ENCODE results near the gene PHF10. TPM values are rescaled to one million over a fixed set of nuclear protein-coding genes. Genes with fewer than 3 reads are reported as not detected.
"Not testable (repeated sequence)": the region's sequence is repeated elsewhere in the genome, so short reads cannot be mapped to it uniquely, and the experiment has no call there.

Gene PHF10
- 17.5 and 23.8 TPM in 2 replicates for total RNA-seq

- DNase-seq (ENCODE audit: low read depth in 2 of 2): peak; percentile 16 to 76
These were observed at the start of gene PHF10 for GRCh38 chr6:169724494-169725124. Gene PHF10 (minus strand): TSS chr6:169724500. CDS start chr6:169723931, 569 bp downstream.

GRCh38 chr6:169766921-169767736, 42.8 kb upstream of the PHF10 start:
- DNase-seq (ENCODE audit: low read depth in 2 of 2): no peak

DNA sequence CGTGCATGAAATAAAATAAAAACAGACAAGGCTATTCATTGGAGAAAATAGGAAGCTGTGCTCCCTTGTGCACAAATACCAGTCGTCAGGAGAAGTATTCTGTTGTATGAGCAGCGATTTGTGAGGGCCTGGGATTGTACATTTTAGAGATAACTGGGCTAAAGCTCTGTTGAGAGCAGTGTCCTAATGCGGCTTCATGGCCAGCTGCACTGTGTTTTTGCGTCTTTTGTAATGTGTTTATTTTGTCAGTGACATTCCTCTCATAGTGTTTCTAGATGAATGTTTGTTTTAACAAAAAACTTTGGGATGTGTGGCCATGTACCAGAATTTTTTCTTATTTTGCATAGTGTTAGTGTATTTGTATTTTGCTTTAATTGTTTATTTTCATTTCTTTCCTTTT, 41.9 kb upstream of the PHF10 start:
- DNase-seq (ENCODE audit: low read depth in 2 of 2): no peak

DNA sequence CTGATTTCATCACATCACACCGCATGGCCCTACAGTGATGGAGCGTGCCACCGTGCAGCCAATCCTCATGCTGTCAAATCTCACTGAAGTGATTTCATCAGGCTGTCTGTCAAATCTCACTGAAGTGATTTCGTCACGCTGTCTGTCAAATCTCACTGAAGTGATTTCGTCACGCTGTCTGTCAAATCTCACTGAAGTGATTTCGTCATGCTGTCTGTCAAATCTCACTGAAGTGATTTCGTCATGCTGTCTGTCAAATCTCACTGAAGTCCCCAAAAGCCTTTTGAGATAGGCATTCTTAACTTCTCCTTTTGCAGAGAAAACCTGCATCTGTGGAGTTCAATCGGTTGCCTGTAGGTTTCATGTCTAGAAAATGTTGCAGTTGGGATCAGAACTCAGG, 41.5 kb upstream of the PHF10 start:
- not testable (repeated sequence) for DNase-seq (ENCODE audit: low read depth in 2 of 2)

DNA sequence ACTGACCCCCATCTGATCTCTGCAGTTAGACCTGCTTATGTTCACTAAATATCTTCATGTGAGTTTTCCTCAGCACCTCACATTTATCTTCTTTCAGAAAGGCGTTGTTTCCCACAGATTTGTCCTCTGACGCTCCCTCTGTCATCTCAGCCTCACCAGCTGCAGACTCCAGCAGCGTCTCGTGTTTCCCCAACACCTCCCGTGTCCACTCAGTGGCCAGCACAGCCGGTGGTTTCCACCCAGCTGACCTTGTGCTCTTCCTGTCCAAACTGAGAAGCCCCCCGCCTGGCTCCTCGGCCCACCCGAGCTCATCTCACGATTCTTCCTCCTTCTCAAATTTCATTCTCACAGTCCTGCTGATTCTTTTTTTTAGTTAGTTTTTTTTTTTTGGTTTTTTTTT, 39.6 kb upstream of the PHF10 start:
- no peak for DNase-seq (ENCODE audit: low read depth in 2 of 2)

DNA sequence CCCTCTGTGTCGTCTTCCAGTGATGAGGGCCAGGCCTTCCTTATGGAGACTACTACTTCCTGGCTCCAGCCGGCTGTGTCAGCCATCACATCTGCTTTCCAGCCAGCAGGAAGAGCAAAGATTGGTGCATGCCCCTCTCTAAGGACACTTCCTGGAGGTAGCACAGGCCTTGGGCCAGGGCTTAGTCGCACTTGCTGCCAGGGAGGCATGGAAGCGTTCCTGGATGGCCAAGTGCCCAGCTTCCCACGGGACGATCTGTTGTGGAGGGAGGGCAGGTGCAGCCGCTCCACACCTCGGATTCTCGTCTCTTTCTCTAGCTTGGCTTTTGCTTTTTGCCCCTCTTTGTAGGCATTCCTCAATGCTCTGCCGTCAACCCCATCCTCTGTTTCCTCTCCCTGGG, 39.0 kb upstream of the PHF10 start:
- no peak for DNase-seq (ENCODE audit: low read depth in 2 of 2)

DNA sequence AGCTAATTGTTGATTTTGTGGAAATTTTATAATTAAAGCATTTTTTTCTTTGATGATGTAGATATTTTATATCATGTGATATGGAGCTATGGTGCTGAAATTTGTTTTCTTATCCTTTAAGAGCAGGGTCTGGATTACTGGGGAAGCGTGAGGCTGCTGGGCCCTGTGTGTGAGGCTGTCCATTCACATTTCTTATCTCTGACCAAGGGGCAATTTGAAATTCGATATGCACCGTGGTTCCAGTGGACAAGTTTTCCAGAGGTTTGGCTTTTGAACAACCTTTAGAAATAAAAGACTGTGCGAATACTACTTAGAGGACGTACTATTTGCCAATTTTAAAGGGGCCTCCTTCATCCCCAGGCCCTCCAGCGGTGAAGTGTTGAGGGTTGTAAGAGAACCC, 30.9 kb upstream of the PHF10 start:
- no peak for DNase-seq (ENCODE audit: low read depth in 2 of 2)

GRCh38 chr6:169752074-169752623, 27.8 kb upstream of the PHF10 start:
- DNase-seq (ENCODE audit: low read depth in 2 of 2): peak in 1 of 2 donors; percentile 3

GRCh38 chr6:169751242-169752073, 27.2 kb upstream of the PHF10 start, which contains the start of the genes DYNLT2 and ERMARD:
Gene DYNLT2 (minus strand): TSS chr6:169751572. CDS start chr6:169751458, 114 bp downstream.
Gene ERMARD (plus strand): TSS chr6:169751622. CDS start chr6:169751658, 36 bp downstream.
- peak; percentile 86 to 95 for DNase-seq (ENCODE audit: low read depth in 2 of 2)

GRCh38 chr6:169746556-169746955, 22.3 kb upstream of the PHF10 start:
- no peak for DNase-seq (ENCODE audit: low read depth in 2 of 2)

DNA sequence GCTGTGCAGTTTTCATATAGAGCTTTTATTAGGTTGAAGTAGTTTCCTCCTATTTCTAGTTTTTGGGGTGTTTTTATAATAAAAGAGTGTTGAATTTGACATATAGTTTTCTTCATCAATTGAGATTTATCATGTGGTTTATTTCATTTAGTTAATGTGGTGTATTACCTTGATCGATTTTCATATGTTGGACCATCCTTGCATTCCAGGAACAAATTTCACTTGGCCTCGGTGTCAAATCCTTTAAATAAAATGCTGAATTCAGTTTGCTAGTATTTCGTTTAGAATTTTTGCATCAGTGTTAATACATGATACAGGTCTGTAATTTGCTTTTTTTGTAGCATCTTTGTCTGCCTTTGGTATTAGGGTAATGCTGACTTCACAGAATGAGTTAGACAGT, 21.1 kb upstream of the PHF10 start:
- DNase-seq (ENCODE audit: low read depth in 2 of 2): no peak

GRCh38 chr6:169741344-169741743, 17.0 kb upstream of the PHF10 start:
- DNase-seq (ENCODE audit: low read depth in 2 of 2): no peak

DNA sequence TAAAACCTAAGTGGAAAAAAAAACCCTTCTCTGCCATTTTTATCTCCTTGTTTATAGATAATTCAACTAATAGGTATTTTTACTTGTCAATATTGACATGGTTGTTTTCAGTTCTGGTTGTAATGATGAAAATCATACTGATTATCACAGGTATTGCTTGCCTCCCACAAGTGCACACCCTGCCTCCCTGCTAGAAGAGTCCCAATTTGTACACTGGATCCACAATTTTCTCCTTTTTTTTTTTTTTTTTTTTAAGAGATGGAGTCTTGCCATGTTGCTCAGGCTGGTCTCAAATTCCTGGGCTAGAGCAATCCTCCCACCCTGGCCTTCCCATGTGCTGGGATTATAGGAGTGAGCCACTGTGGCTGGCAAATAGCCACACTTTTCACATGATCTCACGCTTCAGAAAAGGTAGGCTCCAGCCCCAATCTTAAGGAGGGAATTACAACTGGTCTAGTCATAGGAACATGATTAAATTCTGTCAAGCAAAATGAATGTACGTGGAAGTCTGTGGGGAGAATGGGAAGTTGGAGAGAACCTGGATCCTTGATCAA, 14.8 kb upstream of the PHF10 start:
- DNase-seq (ENCODE audit: low read depth in 2 of 2): no peak

- no peak for DNase-seq (ENCODE audit: low read depth in 2 of 2)
These were observed 14.1 kb upstream of the PHF10 start for GRCh38 chr6:169738204-169738975.

DNA sequence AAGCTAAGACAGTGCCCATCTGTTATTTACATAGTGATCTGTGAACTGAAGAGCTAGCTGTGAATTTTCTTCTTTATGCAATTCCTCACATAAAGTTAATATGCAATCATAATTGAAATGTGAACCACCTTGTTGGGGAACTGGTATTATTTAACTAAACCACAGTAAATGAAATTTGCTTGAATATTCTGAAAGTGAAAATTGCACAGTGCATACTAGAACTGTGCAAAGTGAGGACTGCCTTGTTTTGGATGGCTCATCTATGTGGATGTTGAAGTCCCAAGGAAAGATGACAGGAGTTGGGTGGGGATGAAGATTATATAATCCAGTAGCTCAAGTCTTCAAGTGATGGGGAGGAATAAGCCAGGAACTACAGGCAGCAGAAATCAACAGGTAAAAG, 5.7 kb upstream of the PHF10 start:
- DNase-seq (ENCODE audit: low read depth in 2 of 2): no peak

GRCh38 chr6:169726963-169727362, 2.7 kb upstream of the PHF10 start:
- no peak for DNase-seq (ENCODE audit: low read depth in 2 of 2)

GRCh38 chr6:169726049-169726400, 1.7 kb upstream of the PHF10 start:
- DNase-seq (ENCODE audit: low read depth in 2 of 2): no peak

GRCh38 chr6:169725125-169726048, 1.1 kb upstream of the PHF10 start:
- peak; percentile 45 to 88 for DNase-seq (ENCODE audit: low read depth in 2 of 2)

- peak in 1 of 2 donors; percentile 40 for DNase-seq (ENCODE audit: low read depth in 2 of 2)
These were observed 258 bp downstream of the PHF10 start for GRCh38 chr6:169723991-169724493.
